SU-DHL-6 (cell line): ENCODE data around the gene IL32.

Source experiments
- H2AFZ ChIP-seq: fragments of 200-600 bp; sonication (generic); 2 replicates; pipeline ENCODE4 v1.6.1; 2014; ENCODE audit warnings: low read depth, mild to moderate bottlenecking, moderate library complexity, mixed read lengths, antibody characterized with exemption, low read length; ENCODE audit not compliant: severe bottlenecking
- H3F3A ChIP-seq: fragments of 200-600 bp; shearing (Covaris generic); 2 replicates; pipeline ENCODE4 v1.6.0; 2016; ENCODE audit warnings: antibody characterized with exemption, mild to moderate bottlenecking; ENCODE audit not compliant: insufficient read depth
- H3K27ac ChIP-seq: fragments of 200-600 bp; sonication (generic); 2 replicates; pipeline ENCODE4 v1.5.1; 2016; ENCODE audit warnings: low read depth, mild to moderate bottlenecking, low read length, moderate library complexity, mixed read lengths
- H3K27me3 ChIP-seq: fragments of 200-600 bp; sonication (generic), shearing (Covaris generic); 2 replicates; pipeline ENCODE4 v1.6.0; 2014; ENCODE audit warnings: mild to moderate bottlenecking, low read length
- H3K36me3 ChIP-seq: fragments of 200-600 bp; sonication (generic); 2 replicates; pipeline ENCODE4 v1.6.1; 2014; ENCODE audit warnings: mild to moderate bottlenecking, low read length, mixed read lengths
- H3K4me2 ChIP-seq: fragments of 300-600, 200-600 bp; shearing (Covaris generic), sonication (generic); 2 replicates; pipeline ENCODE4 v1.6.0; 2014; ENCODE audit warnings: low read length, low read depth, mild to moderate bottlenecking; ENCODE audit not compliant: poor library complexity, severe bottlenecking
- H3K4me3 ChIP-seq: fragments of 200-600 bp; sonication (generic); 2 replicates; pipeline ENCODE4 v1.5.1; 2014; ENCODE audit warnings: antibody characterized with exemption, low read length, mild to moderate bottlenecking, mixed read lengths; ENCODE audit not compliant: insufficient read depth, poor library complexity, severe bottlenecking
- H3K79me2 ChIP-seq: fragments of 200-600 bp; sonication (generic); 2 replicates; pipeline ENCODE4 v1.6.1; 2014; ENCODE audit warnings: mild to moderate bottlenecking, low read length, moderate library complexity; ENCODE audit not compliant: insufficient read depth
- H3K9ac ChIP-seq: fragments of 200-600 bp; sonication (generic); 2 replicates; pipeline ENCODE4 v1.7.0; 2014; ENCODE audit warnings: mild to moderate bottlenecking, low read length
- H3K9me2 ChIP-seq: fragments of 200-600 bp; sonication (generic); replicated peaks from 2 replicates; pipeline ENCODE4 v1.6.1; 2014; ENCODE audit warnings: low read length; ENCODE audit not compliant: insufficient read depth
- H3K9me3 ChIP-seq: fragments of 200-600 bp; sonication (generic); 2 replicates; pipeline ENCODE4 v1.6.1; 2014; ENCODE audit warnings: low read length, mixed read lengths; ENCODE audit not compliant: insufficient read depth
- H4K20me1 ChIP-seq: fragments of 200-600 bp; sonication (generic); 2 replicates; pipeline ENCODE4 v1.6.1; 2014; ENCODE audit warnings: low read depth, mild to moderate bottlenecking, antibody characterized with exemption, low read length, moderate library complexity, mixed read lengths
- CTCF ChIP-seq: fragments of 200-600 bp; sonication (generic); IDR thresholded peaks from one replicate; pipeline ENCODE4 v1.5.1; 2017; ENCODE audit warnings: antibody characterized with exemption, mild to moderate bottlenecking, low read length, moderate library complexity; ENCODE audit not compliant: insufficient read depth, poor library complexity, severe bottlenecking
- EZH2phosphoT487 ChIP-seq: fragments of 200-600 bp; sonication (generic), shearing (Covaris generic); conservative IDR thresholded peaks from 2 replicates; pipeline ENCODE4 v1.6.1; 2018; ENCODE audit warnings: mild to moderate bottlenecking, antibody characterized with exemption, low read length, moderate library complexity, mixed read lengths

The IL32 gene

GRCh38 chr16:3035289-3035971 lies 30.0 kb upstream of the IL32 start:
- H3K9me2 ChIP-seq: no peaks in the 10 kb centered on the region
- H3K27me3 ChIP-seq: no peaks in the 10 kb centered on the region
- no peaks in the 10 kb centered on the region for H3K79me2 ChIP-seq
- TF ChIP-seq EZH2phosphoT487 (no peak), CTCF (no peak)
- H3K9ac ChIP-seq: no peak overlapping the region
- no peaks in the 10 kb centered on the region for H3K9me3 ChIP-seq
- H3F3A ChIP-seq: no peaks in the 10 kb centered on the region
- no peaks in the 10 kb centered on the region for H4K20me1 ChIP-seq
- H2AFZ ChIP-seq: no peak overlapping the region
- H3K4me2 ChIP-seq: no peak overlapping the region
- H3K4me3 ChIP-seq: no peak overlapping the region
- no peaks in the 10 kb centered on the region for H3K36me3 ChIP-seq
- H3K27ac ChIP-seq: no peak overlapping the region

GRCh38 chr16:3035972-3036725 lies 29.3 kb upstream of the IL32 start:
- no peak overlapping the region for H3K9ac ChIP-seq
- no peaks in the 10 kb centered on the region for H3K79me2 ChIP-seq
- no peaks in the 10 kb centered on the region for H4K20me1 ChIP-seq
- H3K4me2 ChIP-seq: no peak overlapping the region
- H3F3A ChIP-seq: no peaks in the 10 kb centered on the region
- H3K27me3 ChIP-seq: no peaks in the 10 kb centered on the region
- no peaks in the 10 kb centered on the region for H3K9me2 ChIP-seq
- no peak overlapping the region for H3K4me3 ChIP-seq
- TF ChIP-seq EZH2phosphoT487 (no peak), CTCF (no peak)
- no peak overlapping the region for H2AFZ ChIP-seq
- H3K9me3 ChIP-seq: no peaks in the 10 kb centered on the region
- H3K36me3 ChIP-seq: no peaks in the 10 kb centered on the region
- no peak overlapping the region for H3K27ac ChIP-seq

- Histone ChIP-seq H3K9me3 (no peaks in the 10 kb centered on the region), H3K27me3 (no peaks in the 10 kb centered on the region), H3F3A (no peaks in the 10 kb centered on the region), H3K27ac (no peak within 1 kb of the TSS), H3K4me2 (no peak within 1 kb of the TSS), H3K9ac (no peak within 1 kb of the TSS), H4K20me1 (no peaks in the 10 kb centered on the region), H3K4me3 (no peak within 1 kb of the TSS), H2AFZ (no peak within 1 kb of the TSS), H3K36me3 (no peaks in the 10 kb centered on the region), H3K79me2 (no peaks in the 10 kb centered on the region), H3K9me2 (no peaks in the 10 kb centered on the region)
- TF ChIP-seq EZH2phosphoT487 (no peak), CTCF (no peak)
Observed at GRCh38 chr16:3036726-3037315, 28.6 kb upstream of the IL32 start, which contains the start of gene BICDL2. TSS of gene BICDL2 (minus strand) at chr16:3036944. CDS start at chr16:3035496, 1,448 bp downstream.
